ENCODE data around the gene STAU1. TPM values are rescaled to one million over a fixed set of nuclear protein-coding genes. Genes with fewer than 3 reads are reported as not detected.

The STAU1 gene
- total and polyA plus RNA-seq, 4 donors = 53.5 to 89.2 (median 65.2) TPM

DNA sequence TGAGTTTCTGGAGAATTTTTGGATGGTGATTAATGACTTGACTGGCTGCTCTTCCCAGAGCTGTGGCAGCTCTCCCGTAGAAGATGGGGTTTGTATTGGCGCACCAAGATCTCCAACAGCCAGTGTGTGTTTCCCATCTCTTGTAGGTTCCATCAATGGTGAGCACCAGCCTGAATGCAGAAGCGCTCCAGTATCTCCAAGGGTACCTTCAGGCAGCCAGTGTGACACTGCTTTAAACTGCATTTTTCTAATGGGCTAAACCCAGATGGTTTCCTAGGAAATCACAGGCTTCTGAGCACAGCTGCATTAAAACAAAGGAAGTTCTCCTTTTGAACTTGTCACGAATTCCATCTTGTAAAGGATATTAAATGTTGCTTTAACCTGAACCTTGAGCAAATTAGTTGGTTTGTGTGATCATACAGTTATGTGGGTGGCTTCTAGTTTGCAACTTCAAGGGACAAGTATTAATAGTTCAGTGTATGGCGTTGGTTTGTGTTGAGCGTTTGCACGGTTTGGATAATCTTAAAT is 91.9 kb downstream of the STAU1 start:
- Histone ChIP-seq H3K4me3 (ENCODE audit: low read depth in 1 of 3, low read length in 3 of 3) (no peak overlapping the region), H3K36me3 (ENCODE audit: control insufficient read depth in 4 of 4, insufficient read depth in 3 of 4, low read depth in 1 of 4, low read length in 3 of 4) (peaks cover 11 to 44% (median 37%) of the 10 kb centered on the region in 4 donors), H3K9ac (ENCODE audit: low read depth in 1 of 2, low read length in 2 of 2) (no peak overlapping the region), H3K9me3 (ENCODE audit: control insufficient read depth in 4 of 4, low read length in 3 of 4) (no peaks in the 10 kb centered on the region), H3K27ac (ENCODE audit: low read depth in 1 of 2, low read length in 2 of 2) (no peak overlapping the region), H3K4me1 (ENCODE audit: control insufficient read depth in 4 of 4, insufficient read depth in 4 of 4, low read length in 3 of 4) (peaks cover 0 to 8% (median 4%) of the 10 kb centered on the region in 4 donors), H3K27me3 (ENCODE audit: control insufficient read depth in 4 of 4, insufficient read depth in 4 of 4, low read length in 3 of 4) (no peaks in the 10 kb centered on the region)
- WGBS = 96% methylated on average over 7 of the region's 7 CpGs
- DNase-seq (ENCODE audit: low spot score) = no peak
- no peak for TF ChIP-seq GABPA (IDR thresholded peaks at IDR 0.05 in 1 of 2, conservative IDR thresholded peaks at IDR 0.05 in 1 of 2)
- TF ChIP-seq RXRA (IDR thresholded peaks at IDR 0.05) = no peak
- TF ChIP-seq, protein P1, sequence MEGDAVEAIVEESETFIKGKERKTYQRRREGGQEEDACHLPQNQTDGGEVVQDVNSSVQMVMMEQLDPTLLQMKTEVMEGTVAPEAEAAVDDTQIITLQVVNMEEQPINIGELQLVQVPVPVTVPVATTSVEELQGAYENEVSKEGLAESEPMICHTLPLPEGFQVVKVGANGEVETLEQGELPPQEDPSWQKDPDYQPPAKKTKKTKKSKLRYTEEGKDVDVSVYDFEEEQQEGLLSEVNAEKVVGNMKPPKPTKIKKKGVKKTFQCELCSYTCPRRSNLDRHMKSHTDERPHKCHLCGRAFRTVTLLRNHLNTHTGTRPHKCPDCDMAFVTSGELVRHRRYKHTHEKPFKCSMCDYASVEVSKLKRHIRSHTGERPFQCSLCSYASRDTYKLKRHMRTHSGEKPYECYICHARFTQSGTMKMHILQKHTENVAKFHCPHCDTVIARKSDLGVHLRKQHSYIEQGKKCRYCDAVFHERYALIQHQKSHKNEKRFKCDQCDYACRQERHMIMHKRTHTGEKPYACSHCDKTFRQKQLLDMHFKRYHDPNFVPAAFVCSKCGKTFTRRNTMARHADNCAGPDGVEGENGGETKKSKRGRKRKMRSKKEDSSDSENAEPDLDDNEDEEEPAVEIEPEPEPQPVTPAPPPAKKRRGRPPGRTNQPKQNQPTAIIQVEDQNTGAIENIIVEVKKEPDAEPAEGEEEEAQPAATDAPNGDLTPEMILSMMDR (IDR thresholded peaks at IDR 0.05; ENCODE audit: low read depth, low read length, missing input control) = no peak
- TF ChIP-seq HNF4G (IDR thresholded peaks at IDR 0.05) = no peak
- TF ChIP-seq SP1 (IDR thresholded peaks at IDR 0.05) = no peak
- no peak for TF ChIP-seq FOXA1 (IDR thresholded peaks at IDR 0.05)
- TF ChIP-seq HNF4A (conservative IDR thresholded peaks at IDR 0.05) = no peak
- TF ChIP-seq, protein P2, sequence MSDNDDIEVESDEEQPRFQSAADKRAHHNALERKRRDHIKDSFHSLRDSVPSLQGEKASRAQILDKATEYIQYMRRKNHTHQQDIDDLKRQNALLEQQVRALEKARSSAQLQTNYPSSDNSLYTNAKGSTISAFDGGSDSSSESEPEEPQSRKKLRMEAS (IDR thresholded peaks at IDR 0.05) = no peak
- TF ChIP-seq, protein P3, sequence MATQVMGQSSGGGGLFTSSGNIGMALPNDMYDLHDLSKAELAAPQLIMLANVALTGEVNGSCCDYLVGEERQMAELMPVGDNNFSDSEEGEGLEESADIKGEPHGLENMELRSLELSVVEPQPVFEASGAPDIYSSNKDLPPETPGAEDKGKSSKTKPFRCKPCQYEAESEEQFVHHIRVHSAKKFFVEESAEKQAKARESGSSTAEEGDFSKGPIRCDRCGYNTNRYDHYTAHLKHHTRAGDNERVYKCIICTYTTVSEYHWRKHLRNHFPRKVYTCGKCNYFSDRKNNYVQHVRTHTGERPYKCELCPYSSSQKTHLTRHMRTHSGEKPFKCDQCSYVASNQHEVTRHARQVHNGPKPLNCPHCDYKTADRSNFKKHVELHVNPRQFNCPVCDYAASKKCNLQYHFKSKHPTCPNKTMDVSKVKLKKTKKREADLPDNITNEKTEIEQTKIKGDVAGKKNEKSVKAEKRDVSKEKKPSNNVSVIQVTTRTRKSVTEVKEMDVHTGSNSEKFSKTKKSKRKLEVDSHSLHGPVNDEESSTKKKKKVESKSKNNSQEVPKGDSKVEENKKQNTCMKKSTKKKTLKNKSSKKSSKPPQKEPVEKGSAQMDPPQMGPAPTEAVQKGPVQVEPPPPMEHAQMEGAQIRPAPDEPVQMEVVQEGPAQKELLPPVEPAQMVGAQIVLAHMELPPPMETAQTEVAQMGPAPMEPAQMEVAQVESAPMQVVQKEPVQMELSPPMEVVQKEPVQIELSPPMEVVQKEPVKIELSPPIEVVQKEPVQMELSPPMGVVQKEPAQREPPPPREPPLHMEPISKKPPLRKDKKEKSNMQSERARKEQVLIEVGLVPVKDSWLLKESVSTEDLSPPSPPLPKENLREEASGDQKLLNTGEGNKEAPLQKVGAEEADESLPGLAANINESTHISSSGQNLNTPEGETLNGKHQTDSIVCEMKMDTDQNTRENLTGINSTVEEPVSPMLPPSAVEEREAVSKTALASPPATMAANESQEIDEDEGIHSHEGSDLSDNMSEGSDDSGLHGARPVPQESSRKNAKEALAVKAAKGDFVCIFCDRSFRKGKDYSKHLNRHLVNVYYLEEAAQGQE (IDR thresholded peaks at IDR 0.05) = no peak
- TF ChIP-seq EGR1 (IDR thresholded peaks at IDR 0.05; ENCODE audit: low read depth in 2 of 2) = no peak
- no peak for TF ChIP-seq TAF1 (conservative IDR thresholded peaks at IDR 0.05)
- TF ChIP-seq NR2F2 (IDR thresholded peaks at IDR 0.05) = no peak
- TF ChIP-seq, protein P4, sequence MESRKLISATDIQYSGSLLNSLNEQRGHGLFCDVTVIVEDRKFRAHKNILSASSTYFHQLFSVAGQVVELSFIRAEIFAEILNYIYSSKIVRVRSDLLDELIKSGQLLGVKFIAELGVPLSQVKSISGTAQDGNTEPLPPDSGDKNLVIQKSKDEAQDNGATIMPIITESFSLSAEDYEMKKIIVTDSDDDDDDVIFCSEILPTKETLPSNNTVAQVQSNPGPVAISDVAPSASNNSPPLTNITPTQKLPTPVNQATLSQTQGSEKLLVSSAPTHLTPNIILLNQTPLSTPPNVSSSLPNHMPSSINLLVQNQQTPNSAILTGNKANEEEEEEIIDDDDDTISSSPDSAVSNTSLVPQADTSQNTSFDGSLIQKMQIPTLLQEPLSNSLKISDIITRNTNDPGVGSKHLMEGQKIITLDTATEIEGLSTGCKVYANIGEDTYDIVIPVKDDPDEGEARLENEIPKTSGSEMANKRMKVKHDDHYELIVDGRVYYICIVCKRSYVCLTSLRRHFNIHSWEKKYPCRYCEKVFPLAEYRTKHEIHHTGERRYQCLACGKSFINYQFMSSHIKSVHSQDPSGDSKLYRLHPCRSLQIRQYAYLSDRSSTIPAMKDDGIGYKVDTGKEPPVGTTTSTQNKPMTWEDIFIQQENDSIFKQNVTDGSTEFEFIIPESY (IDR thresholded peaks at IDR 0.05) = no peak
- TF ChIP-seq YY1 (IDR thresholded peaks at IDR 0.05) = no peak
- TF ChIP-seq JUND (IDR thresholded peaks at IDR 0.05) = no peak
- TF ChIP-seq FOXA2 (IDR thresholded peaks at IDR 0.05) = no peak
- TF ChIP-seq, protein P5, sequence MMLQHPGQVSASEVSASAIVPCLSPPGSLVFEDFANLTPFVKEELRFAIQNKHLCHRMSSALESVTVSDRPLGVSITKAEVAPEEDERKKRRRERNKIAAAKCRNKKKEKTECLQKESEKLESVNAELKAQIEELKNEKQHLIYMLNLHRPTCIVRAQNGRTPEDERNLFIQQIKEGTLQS (IDR thresholded peaks at IDR 0.05) = no peak
- TF ChIP-seq RAD21 (IDR thresholded peaks at IDR 0.05) = no peak

All from liver (tissue), 9 donors.